ENCODE data around the gene ZNF84.

Gene ZNF84

DNA sequence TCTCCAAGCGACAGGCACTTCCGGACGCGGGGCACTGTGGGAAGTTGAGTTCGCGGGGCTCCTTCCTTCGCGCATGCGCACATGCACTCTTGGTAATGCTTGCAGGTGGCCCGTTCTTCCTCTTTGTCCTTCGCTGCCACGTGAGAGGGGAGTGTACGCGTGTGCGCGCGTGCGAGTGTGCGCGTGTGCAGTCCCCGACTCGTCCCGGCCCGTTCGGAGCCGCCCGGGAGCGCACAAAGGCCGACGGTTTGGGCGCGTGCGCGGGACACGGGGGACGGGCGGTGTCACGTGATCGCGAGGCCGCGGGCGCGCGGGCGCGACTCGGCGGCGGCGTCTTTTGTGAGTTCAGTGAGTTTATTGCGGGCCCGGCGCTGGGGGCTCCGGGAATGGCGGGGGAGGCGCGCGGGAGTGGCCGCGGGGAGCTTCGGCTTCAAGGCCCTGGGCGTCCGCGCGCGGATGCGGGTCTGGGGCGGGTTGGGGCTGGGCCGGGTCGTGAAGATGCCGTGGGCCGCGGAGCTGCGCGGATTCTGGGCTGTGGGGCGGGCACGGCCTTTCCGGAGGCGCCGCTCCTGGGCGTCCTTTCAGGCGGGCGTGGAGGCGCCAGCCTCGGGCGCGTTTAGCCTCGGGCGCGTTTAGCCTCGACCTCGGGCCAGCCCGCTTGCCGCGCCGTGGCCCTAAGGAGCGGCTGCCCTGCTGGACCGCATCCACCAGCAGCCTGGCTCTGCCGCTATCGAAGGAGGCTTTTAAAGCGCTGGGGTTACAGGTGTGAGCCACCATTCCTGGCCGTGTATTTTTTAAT, at the start of gene ZNF84:
Gene ZNF84, plus strand, starts transcription at position 303 of the 799 bp plus-strand sequence. CDS start 3,959 bp downstream, outside the sequence.
- Mint-ChIP-seq H3K27me3 (peaks cover 5% of the 10 kb centered on the region), H3K4me1 (peaks cover 22% of the 10 kb centered on the region), H3K36me3 (peaks cover 42% of the 10 kb centered on the region), H3K9me3 (peaks cover 33% of the 10 kb centered on the region), H3K27ac (peak within 1 kb of the TSS; percentile 97), H3K4me3 (peak within 1 kb of the TSS; percentile 93)

GRCh38 chr12:132998741-132999140, 38.6 kb upstream of the ZNF84 start:
- Mint-ChIP-seq H3K36me3 (peaks cover 58% of the 10 kb centered on the region), H3K9me3 (peaks cover 30% of the 10 kb centered on the region), H3K4me3 (no peak overlapping the region), H3K4me1 (peaks cover 16% of the 10 kb centered on the region), H3K27me3 (no peaks in the 10 kb centered on the region), H3K27ac (no peak overlapping the region)

GRCh38 chr12:133010657-133011297, 26.5 kb upstream of the ZNF84 start:
- Mint-ChIP-seq H3K4me1 (no peaks in the 10 kb centered on the region), H3K27me3 (no peaks in the 10 kb centered on the region), H3K27ac (no peak overlapping the region), H3K4me3 (no peak overlapping the region), H3K36me3 (peaks cover 74% of the 10 kb centered on the region), H3K9me3 (peaks cover 25% of the 10 kb centered on the region)

DNA sequence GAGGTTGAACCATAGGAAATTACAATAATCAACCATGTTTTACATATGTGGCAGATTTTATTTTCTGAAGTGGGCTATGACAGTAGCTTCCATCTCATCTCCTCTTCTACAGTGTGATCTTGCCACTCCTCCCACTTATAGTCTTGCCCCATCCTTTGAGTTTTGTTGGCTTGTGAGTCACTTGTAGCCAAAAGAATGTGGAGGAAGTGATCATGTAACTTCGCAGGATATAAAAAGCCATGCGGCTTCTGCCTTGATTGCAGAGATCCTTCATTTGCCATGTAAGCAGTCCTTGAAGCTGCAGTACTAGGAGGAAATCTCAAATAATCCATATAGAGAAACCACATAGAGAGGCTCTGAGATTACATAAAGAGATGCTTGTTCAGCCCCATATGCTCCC, 13.7 kb upstream of the ZNF84 start:
- Mint-ChIP-seq H3K4me1 (no peaks in the 10 kb centered on the region), H3K9me3 (peaks cover 18% of the 10 kb centered on the region), H3K27me3 (no peaks in the 10 kb centered on the region), H3K4me3 (no peak overlapping the region), H3K27ac (no peak overlapping the region), H3K36me3 (peaks cover 20% of the 10 kb centered on the region)

DNA sequence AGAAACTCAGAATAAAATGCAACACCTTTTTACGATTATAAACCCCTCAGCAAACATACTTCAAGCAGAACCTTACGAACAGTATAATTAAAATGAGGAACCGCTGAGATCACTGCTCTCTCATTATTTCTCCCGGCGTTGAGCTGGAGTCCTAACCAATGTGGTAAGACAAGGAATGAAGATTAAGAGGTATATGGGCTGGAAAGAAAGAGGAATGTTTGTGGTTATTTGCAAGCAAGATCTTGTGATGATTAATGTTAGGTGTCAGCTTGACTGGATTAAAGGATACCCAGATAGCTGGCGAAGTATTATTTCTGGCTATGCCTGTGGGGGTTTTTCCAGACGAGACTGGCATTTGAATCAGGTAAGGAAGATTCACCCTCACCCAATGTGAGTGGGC, 10.3 kb upstream of the ZNF84 start:
- Mint-ChIP-seq H3K36me3 (peaks cover 8% of the 10 kb centered on the region), H3K27ac (no peak overlapping the region), H3K4me3 (no peak overlapping the region), H3K27me3 (no peaks in the 10 kb centered on the region), H3K9me3 (peaks cover 9% of the 10 kb centered on the region), H3K4me1 (no peaks in the 10 kb centered on the region)

DNA sequence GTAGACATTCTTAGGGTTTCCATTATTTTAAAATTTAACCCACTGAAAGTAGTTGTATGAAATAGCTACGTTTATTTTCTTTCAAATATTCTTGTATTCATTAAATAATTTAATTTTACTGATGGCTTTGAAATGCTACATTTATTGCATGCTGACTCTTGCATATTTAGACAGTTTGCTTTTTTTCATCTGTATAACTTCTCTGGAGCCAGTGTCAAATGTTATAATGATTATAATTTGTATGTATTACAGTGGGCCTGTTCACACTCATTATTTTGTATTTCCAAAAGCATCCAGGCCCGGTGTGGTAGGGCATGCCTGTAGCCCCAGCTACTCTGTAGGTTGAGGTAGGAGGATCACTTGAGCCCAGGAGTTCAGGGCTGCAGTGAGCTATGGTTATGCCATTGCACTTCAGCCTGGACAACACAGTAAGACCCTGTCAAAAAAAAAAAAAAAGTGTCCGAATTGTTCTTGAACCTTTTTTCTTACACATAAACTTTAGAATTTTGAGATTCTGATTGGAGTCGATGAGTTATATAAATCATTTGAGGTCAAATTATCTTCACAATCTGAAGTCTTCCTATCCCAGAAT, 905 bp downstream of the ZNF84 start:
- H3K36me3 Mint-ChIP-seq: peaks cover 50% of the 10 kb centered on the region
- peaks cover 5% of the 10 kb centered on the region for H3K27me3 Mint-ChIP-seq
- H3K9me3 Mint-ChIP-seq: peaks cover 33% of the 10 kb centered on the region

GRCh38 chr12:133046698-133047097, 9.4 kb downstream of the ZNF84 start:
- H3K9me3 Mint-ChIP-seq: peaks cover 21% of the 10 kb centered on the region
- no peaks in the 10 kb centered on the region for H3K27me3 Mint-ChIP-seq
- H3K36me3 Mint-ChIP-seq: peaks cover 83% of the 10 kb centered on the region
- no peaks in the 10 kb centered on the region for H3K4me1 Mint-ChIP-seq
- no peak overlapping the region for H3K4me3 Mint-ChIP-seq
- no peak overlapping the region for H3K27ac Mint-ChIP-seq

More for the DNA sequence above, 905 bp downstream of the ZNF84 start:
- H3K4me3 Mint-ChIP-seq: peak overlapping the region; percentile 93
- H3K27ac Mint-ChIP-seq: peak overlapping the region; percentile 92
- H3K4me1 Mint-ChIP-seq: peaks cover 22% of the 10 kb centered on the region

- H3K27me3 Mint-ChIP-seq: no peaks in the 10 kb centered on the region
- H3K9me3 Mint-ChIP-seq: peaks cover 11% of the 10 kb centered on the region
- H3K4me1 Mint-ChIP-seq: no peaks in the 10 kb centered on the region
- peak overlapping the region; percentile 81 for H3K27ac Mint-ChIP-seq
- peaks cover 52% of the 10 kb centered on the region for H3K36me3 Mint-ChIP-seq
- no peak overlapping the region for H3K4me3 Mint-ChIP-seq
These were observed 20.1 kb downstream of the ZNF84 start for GRCh38 chr12:133057446-133057845.

DNA sequence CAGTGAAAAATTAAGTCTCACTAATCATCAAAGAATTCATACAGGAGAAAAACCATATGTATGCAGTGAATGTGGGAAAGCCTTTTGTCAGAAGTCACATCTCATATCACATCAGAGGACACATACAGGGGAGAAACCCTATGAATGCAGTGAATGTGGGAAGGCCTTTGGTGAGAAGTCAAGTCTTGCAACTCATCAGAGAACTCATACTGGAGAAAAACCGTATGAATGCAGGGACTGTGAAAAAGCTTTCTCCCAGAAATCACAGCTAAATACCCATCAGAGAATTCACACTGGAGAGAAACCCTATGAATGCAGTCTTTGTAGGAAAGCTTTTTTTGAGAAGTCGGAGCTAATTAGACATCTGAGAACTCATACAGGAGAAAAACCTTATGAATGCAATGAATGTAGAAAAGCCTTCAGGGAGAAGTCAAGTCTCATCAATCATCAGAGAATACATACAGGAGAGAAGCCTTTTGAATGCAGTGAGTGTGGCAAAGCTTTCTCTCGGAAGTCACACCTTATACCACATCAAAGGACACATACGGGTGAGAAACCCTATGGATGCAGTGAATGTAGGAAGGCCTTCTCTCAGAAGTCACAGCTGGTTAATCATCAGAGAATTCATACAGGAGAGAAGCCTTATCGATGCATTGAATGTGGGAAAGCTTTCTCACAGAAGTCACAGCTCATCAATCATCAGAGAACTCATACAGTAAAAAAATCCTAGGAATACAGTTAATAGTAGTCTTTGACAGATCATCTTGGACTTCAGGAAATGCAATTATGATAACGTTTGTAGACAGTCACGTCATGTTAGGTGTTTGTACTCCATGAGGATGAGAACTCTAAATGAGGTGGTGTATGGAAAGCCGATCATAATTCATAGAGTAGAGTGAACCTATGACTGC, 21.1 kb downstream of the ZNF84 start:
- no peaks in the 10 kb centered on the region for H3K4me1 Mint-ChIP-seq
- peaks cover 5% of the 10 kb centered on the region for H3K9me3 Mint-ChIP-seq
- peak overlapping the region; percentile 51 for H3K27ac Mint-ChIP-seq
- no peaks in the 10 kb centered on the region for H3K27me3 Mint-ChIP-seq
- H3K4me3 Mint-ChIP-seq: no peak overlapping the region
- H3K36me3 Mint-ChIP-seq: peaks cover 50% of the 10 kb centered on the region

GRCh38 chr12:133061954-133062353, 24.6 kb downstream of the ZNF84 start:
- Mint-ChIP-seq H3K4me3 (no peak overlapping the region), H3K27me3 (no peaks in the 10 kb centered on the region), H3K9me3 (no peaks in the 10 kb centered on the region), H3K36me3 (peaks cover 44% of the 10 kb centered on the region), H3K27ac (no peak overlapping the region), H3K4me1 (no peaks in the 10 kb centered on the region)

DNA sequence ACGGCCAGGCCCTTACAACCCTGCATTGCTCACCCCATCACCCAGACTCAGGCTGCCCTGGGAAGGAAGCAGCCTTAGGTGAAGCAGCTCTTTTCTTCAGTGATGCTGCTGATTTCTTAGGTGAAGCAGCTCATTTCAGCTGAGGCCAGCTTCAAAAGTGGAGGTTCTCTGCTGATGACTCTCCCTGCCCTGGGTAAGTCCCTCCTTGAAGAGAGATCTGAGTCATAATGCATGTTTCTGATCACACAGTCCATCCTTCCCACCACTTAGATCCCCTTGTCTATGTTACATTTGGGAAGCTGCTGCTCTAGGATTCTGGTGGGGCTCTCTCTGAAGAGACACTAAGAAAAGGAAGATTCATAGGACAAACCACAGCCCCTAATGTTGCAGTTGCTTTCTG, 26.2 kb downstream of the ZNF84 start:
- no peaks in the 10 kb centered on the region for H3K4me1 Mint-ChIP-seq
- H3K36me3 Mint-ChIP-seq: peaks cover 32% of the 10 kb centered on the region
- no peaks in the 10 kb centered on the region for H3K27me3 Mint-ChIP-seq
- H3K4me3 Mint-ChIP-seq: no peak overlapping the region
- H3K9me3 Mint-ChIP-seq: no peaks in the 10 kb centered on the region
- H3K27ac Mint-ChIP-seq: no peak overlapping the region

DNA sequence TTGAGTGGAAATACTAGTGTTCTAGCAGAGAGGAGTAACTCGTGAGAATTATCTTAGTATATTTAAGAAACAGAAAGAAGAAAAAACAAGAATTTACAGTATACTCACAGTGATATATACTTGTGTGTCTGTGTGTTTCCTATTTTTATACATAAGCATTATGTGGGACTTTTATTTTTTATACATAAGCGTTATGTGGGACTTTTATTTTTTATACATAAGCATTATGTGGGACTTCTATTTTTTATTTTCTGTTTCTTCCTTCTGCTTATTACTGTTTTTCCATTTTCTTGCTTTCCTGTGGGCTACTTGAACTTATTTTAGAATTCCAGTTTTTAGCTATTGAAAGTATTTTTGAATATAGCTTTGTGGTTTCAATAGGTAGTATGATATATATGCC, 36.5 kb downstream of the ZNF84 start:
- H3K27ac Mint-ChIP-seq: no peak overlapping the region
- H3K4me1 Mint-ChIP-seq: no peaks in the 10 kb centered on the region
- peaks cover 26% of the 10 kb centered on the region for H3K9me3 Mint-ChIP-seq
- no peaks in the 10 kb centered on the region for H3K27me3 Mint-ChIP-seq
- H3K4me3 Mint-ChIP-seq: no peak overlapping the region
- peaks cover 23% of the 10 kb centered on the region for H3K36me3 Mint-ChIP-seq

DNA sequence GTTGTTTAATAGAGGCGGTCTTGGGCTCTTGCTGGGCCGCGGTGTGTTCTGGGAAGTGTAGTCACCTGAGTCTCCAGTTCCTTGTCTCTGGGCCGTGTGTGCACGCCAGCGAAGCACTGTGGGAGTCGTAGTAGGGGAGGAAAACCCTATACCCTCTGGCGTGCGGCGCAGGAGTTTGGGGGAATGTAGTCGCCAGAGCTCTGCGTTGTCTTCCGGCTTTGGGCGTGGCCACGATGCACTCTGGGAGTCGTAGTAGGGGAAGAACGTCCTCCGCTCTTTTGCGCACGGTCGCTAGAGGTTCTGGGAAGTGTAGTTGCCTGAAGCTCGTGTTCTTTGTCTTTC, 42.7 kb downstream of the ZNF84 start:
- H3K36me3 Mint-ChIP-seq: peaks cover 38% of the 10 kb centered on the region

GRCh38 chr12:133080368-133081158, 43.3 kb downstream of the ZNF84 start, which contains the start of gene ZNF140:
Gene ZNF140, plus strand, starts transcription at chr12:133080923. Its CDS starts 398 bp downstream, at chr12:133081321.
- peak within 1 kb of the TSS; percentile 83 for H3K27ac Mint-ChIP-seq
- H3K36me3 Mint-ChIP-seq: peaks cover 42% of the 10 kb centered on the region
- peaks cover 25% of the 10 kb centered on the region for H3K9me3 Mint-ChIP-seq
- no peaks in the 10 kb centered on the region for H3K27me3 Mint-ChIP-seq
- H3K4me3 Mint-ChIP-seq: no peak within 1 kb of the TSS
- peaks cover 12% of the 10 kb centered on the region for H3K4me1 Mint-ChIP-seq

More for the DNA sequence above, 42.7 kb downstream of the ZNF84 start:
- Mint-ChIP-seq H3K4me1 (peaks cover 12% of the 10 kb centered on the region), H3K27me3 (no peaks in the 10 kb centered on the region), H3K4me3 (no peak overlapping the region), H3K9me3 (peaks cover 25% of the 10 kb centered on the region), H3K27ac (no peak overlapping the region)
